Astrocyte (in vitro differentiated cells and primary cell): ENCODE data around the gene CHN2.

Experiments used
- EZH2 ChIP-seq: IDR thresholded peaks from 2 replicates; pipeline ENCODE4 v1.6.1; 2012; ENCODE audit warnings: mild to moderate bottlenecking, low read length, inconsistent platforms; ENCODE audit not compliant: insufficient read depth
- TF ChIP-seq, protein P1 (sequence below): IDR thresholded peaks from 2 replicates; pipeline ENCODE4 v1.5.1; 2011; ENCODE audit warnings: low read depth, mild to moderate bottlenecking, inconsistent platforms, low read length, moderate library complexity; ENCODE audit not compliant: insufficient read depth

DNA sequence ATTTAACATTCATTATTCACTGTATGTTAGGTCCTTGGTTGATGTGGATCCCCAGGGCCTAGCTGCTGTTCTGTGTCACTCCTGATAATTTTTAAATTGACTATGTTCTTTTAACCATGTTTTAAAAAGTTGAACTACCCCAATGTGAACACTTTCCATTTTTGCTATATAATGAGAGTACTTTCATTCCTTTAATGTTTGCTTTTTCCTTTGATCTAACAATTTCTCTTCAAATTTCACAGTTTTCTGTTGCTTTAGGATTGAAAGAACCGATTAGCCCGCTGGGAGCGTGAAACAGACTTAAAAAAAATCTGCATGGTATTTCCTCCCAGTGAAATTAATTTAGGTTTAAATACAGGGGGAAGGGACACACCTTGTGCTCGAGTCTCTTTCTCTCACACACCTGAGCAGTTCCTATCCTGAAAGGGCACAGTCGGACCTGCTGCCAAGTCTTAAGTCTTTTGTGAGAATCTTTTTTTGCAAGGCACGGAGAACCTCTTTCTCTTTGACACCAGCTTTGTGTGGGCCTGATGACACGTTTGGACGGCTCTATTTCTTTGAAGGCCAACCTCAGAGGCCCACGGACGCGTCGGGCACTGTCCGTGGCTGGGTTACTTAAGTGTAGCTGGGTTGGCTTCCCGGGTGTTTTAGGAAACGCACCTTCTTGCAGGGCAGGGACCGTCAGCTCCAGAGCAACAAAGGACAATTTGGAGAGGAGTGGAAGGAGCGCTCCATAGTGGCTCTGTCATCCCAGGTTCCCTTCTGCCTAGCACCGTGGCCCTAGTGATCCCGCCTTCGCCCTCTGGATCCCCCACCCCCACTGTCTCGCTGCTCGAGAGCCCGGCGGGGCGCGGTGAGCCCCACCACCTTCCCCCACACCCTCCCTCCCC lies 1.0 kb upstream of the CHN2 start:
- TF ChIP-seq, protein P1, sequence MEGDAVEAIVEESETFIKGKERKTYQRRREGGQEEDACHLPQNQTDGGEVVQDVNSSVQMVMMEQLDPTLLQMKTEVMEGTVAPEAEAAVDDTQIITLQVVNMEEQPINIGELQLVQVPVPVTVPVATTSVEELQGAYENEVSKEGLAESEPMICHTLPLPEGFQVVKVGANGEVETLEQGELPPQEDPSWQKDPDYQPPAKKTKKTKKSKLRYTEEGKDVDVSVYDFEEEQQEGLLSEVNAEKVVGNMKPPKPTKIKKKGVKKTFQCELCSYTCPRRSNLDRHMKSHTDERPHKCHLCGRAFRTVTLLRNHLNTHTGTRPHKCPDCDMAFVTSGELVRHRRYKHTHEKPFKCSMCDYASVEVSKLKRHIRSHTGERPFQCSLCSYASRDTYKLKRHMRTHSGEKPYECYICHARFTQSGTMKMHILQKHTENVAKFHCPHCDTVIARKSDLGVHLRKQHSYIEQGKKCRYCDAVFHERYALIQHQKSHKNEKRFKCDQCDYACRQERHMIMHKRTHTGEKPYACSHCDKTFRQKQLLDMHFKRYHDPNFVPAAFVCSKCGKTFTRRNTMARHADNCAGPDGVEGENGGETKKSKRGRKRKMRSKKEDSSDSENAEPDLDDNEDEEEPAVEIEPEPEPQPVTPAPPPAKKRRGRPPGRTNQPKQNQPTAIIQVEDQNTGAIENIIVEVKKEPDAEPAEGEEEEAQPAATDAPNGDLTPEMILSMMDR = no peak
- no peak for TF ChIP-seq EZH2
